OCI-LY1 (cell line): Measurements from ENCODE around the gene FRMD3.

ENCODE experiments used
- CTCF ChIP-seq: fragments of 200-600 bp; sonication (generic), shearing (Covaris generic); IDR thresholded peaks from 2 replicates; pipeline ENCODE4 v1.5.1; 2017; ENCODE audit warnings: mild to moderate bottlenecking, antibody characterized with exemption, low read length, moderate library complexity, mixed read lengths
- EZH2 ChIP-seq: fragments of 200-600 bp; sonication (generic), shearing (Covaris generic); IDR thresholded peaks from 2 replicates; pipeline ENCODE4 v1.8.0; 2017; ENCODE audit warnings: borderline replicate concordance, mixed run types, mild to moderate bottlenecking, antibody characterized with exemption, low read length, moderate library complexity, mixed read lengths

- TF ChIP-seq CTCF (no peak), EZH2 (no peak)
These were observed 25.2 kb upstream of the FRMD3 start for GRCh38 chr9:83563360-83563759.
